Psoas muscle (tissue), 8 donors: ENCODE data around the gene TKTL1. TPM values are rescaled to one million over a fixed set of nuclear protein-coding genes. Genes with fewer than 3 reads are reported as not detected.

Experiments
- ATAC-seq, 4 donors: fragments of 200-7000 bp; cut with Tn5 transposase; one replicate each; pipeline ENCODE4 v1.9.1; 2020; ENCODE audit warnings: moderate library complexity in 3 of 4, mild to moderate bottlenecking in 2 of 4
- DNase-seq, 2 donors: peaks; one replicate each; pipeline ENCODE4 v3.0.0-alpha.2; 2020
- H3K27ac ChIP-seq: fragments of 200-600 bp; one replicate; pipeline ENCODE4 v1.8.0; 2022
- H3K27me3 ChIP-seq, 3 donors: fragments of 200-600 bp in 1 of 3; one replicate each; pipeline versions ENCODE4 v1.6.1 to v1.8.0; 2013 to 2022; ENCODE audit warnings: low read length in 2 of 3, mild to moderate bottlenecking in 2 of 3, moderate library complexity in 1 of 3; ENCODE audit not compliant: insufficient read depth in 3 of 3
- H3K36me3 ChIP-seq, 2 donors: fragments of 200-600 bp in 1 of 2; one replicate each; pipeline versions ENCODE4 v1.6.1 to v1.8.0; 2013 to 2022; ENCODE audit warnings: low read depth in 1 of 2, mild to moderate bottlenecking in 1 of 2, moderate library complexity in 1 of 2; ENCODE audit not compliant: insufficient read depth in 1 of 2
- H3K4me1 ChIP-seq: fragments of 200-600 bp; one replicate; pipeline ENCODE4 v1.8.0; 2022
- H3K4me3 ChIP-seq: fragments of 200-600 bp; one replicate; pipeline ENCODE4 v1.8.0; 2022; ENCODE audit warnings: mild to moderate bottlenecking
- H3K9me3 ChIP-seq: fragments of 200-600 bp; one replicate; pipeline ENCODE4 v1.8.0; 2022
- CTCF ChIP-seq: fragments of 200-600 bp; IDR thresholded peaks from one replicate; pipeline ENCODE4 v1.8.0; 2022; ENCODE audit warnings: antibody characterized with exemption
- WGBS, 3 donors: extraction: QIAGEN DNeasy Blood & Tissue Kit; methylation state at CpG; one replicate each; pipeline versions ENCODE4 v1.1.6 to v1.1.7; 2013; 5-methylcytosine and 5-hydroxymethylcytosine counted together
- intact Hi-C, 2 donors: fragments of 100-400 bp; cut with DNase I; formaldehyde crosslinking; loops; one replicate each; pipeline versions ENCODE4 v1.11.0 to v1.14.2; 2022
- polyA plus RNA-seq, 3 donors: library from polyadenylated mRNA; stranded (reverse); fragments of 200-250 nt; gene quantifications; one replicate each; pipeline ENCODE4 v1.2.3, GENCODE V29; 2013
- total RNA-seq, 4 donors: library from RNA; stranded (reverse); fragmentation: NEBNext Ultra II Directional in 2 of 4; extraction: Animal tissue kit (Norgen Biotek cat#: 25700) in 2 of 4; gene quantifications; one replicate each; pipeline versions ENCODE4 v1.2.1 to v1.2.4, GENCODE V29; 2021 to 2023
- donor health status: healthy with polysubstance abuse.
- donor health status: DM: no; HTN: no; CAD: no; lungs with moderate emphysema.
- donor health status: Bipolar disorder and iron deficiency.
- donor health status: healthy.
- donor health status: DM: yes; HTN: yes; CAD: no.
- donor health status: DM: no; HTN: no; CAD: no.
- donor health status: DM: no; HTN: no; CAD: no.
- donor health status: DM: yes; HTN: yes; CAD: no.

The TKTL1 gene
- total and polyA plus RNA-seq, 7 donors: 0.19 to 0.52 (median 0.28) TPM; not detected in 1

DNA sequence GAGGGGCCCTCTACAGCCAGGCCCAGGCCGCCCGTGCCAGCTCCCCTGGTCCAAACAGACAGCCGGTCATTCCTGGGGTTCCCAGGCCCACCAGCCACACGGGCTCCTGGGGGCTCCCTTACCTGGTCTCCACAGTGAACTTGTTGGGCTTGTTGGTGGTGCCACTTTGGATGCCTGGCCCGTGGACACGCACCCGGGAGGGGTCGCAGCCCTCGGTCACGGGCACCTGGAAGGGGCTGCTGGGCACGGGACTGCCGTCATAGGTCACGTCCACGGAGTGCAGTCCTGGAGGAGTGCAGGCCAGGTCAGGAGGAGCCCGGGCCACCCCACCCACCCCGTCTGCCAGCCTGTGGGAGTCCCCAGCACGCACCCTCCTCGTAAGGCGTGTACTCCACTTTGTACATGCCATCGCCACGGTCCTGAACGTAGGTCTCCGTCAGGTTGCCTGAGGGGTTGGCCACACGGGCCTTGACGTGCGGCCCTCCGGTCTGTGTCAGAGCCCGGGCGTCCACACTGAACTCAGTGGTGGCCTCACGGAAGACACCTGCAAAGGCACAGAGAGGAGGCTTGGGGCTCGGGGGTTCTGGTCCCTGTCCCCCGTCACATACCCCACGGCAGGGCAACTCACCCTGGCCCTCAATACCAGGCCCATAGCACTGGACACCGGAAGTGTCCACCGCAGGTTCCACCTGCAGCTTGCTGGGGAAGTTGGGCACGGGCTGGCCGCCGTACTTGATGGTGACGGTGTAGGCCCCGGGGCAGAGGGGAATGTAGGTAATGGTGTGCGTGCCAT lies 64.0 kb downstream of the TKTL1 start:
- intact Hi-C loops: no loop called here
- DNase-seq (no peak), ATAC-seq (no peak)
- 89 to 93% (median 91%) methylated on average over 35 to 41 of the region's 41 CpGs for WGBS, 3 donors
- Histone ChIP-seq H3K4me1 (no peaks in the 10 kb centered on the region), H3K9me3 (no peaks in the 10 kb centered on the region), H3K4me3 (no peak overlapping the region), H3K27ac (no peak overlapping the region), H3K36me3 (peaks cover 0 to 57% of the 10 kb centered on the region in 2 donors), H3K27me3 (no peaks in the 10 kb centered on the region)
- TF ChIP-seq CTCF: no peak

DNA sequence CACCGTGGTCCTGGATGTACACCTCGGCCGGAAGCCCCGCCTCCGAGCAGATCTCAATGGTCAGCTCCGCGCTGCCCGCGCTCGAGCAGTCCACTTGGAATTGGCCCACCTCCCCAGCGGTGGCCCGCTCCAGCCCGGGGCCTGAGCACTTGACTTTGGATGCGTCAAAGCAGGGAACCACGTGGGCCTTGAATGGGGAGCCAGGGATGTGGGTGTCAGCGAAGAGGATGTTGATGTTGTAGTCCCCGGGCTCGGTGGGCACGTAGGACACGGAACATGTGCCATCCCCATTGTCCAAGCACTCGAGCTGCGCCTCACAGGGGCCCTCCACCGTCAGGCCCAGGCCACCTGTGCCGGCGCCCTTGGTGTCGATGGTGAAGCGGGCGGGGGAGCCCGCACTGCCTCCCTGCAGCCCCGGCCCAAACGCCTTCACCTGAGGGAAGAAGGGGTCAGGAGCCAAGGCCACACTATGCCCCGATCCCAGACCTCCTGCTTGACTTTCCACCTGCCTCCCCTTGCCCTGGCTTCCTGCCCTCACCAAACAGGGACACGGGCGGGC lies 64.6 kb downstream of the TKTL1 start:
- no peaks in the 10 kb centered on the region for H3K27me3 ChIP-seq
- no peak overlapping the region for H3K27ac ChIP-seq
- WGBS, 3 donors: 87 to 94% (median 92%) methylated on average over 21 to 34 of the region's 34 CpGs

GRCh38 chrX:154362085-154362742 lies 66.6 kb downstream of the TKTL1 start:
- intact Hi-C loops: no loop called here
- no peak for ATAC-seq

More for the DNA sequence above, 64.6 kb downstream of the TKTL1 start:
- H3K4me3 ChIP-seq: no peak overlapping the region
- DNase-seq (no peak), ATAC-seq (no peak)
- no peaks in the 10 kb centered on the region for H3K4me1 ChIP-seq
- peaks cover 0 to 59% of the 10 kb centered on the region in 2 donors for H3K36me3 ChIP-seq
- intact Hi-C loops: no loop called here
- no peaks in the 10 kb centered on the region for H3K9me3 ChIP-seq
- no peak for TF ChIP-seq CTCF

DNA sequence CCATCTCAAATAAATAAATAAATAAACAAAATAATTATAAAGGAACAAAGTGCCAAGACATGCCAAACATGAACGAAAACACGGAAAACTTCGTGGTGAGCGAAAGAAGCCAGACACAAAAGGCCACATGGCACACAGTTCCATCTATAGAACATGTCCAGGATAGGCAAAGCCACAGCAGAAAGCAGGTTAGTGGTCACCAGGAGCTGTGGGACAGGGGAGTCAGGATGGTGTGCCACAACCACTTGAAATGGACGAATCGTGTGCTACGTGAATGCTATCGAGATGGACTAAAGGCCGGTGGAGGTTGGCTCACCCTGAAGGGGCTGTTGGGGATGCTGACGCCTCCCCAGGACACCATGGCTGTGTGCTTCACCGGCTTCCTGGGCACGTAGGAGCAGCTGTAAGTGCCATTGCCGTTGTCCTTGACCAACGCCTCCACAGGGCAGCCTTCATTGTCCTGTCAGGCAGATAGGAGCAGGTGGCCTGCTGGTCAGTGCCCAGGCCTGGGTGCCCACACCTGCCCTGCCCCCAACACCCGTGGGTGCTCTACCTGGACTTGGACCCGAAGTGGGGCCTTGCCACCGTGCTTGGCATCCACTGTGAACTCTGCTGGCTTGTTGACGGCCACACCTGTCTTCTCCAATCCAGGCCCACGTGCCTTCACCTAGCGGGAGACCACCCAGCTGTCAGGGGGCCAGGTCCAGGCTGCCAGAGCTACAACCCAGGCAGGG lies 68.3 kb downstream of the TKTL1 start:
- peaks cover 3% of the 10 kb centered on the region for H3K4me1 ChIP-seq
- no peak for ATAC-seq
- H3K36me3 ChIP-seq: peaks cover 0 to 43% of the 10 kb centered on the region in 2 donors
- WGBS, 3 donors: 78 to 83% (median 81%) methylated on average over 17 to 20 of the region's 20 CpGs
- H3K9me3 ChIP-seq: no peaks in the 10 kb centered on the region
- intact Hi-C loops: no loop called here
- H3K4me3 ChIP-seq: no peak overlapping the region
- H3K27me3 ChIP-seq: no peaks in the 10 kb centered on the region
- TF ChIP-seq CTCF: no peak
- DNase-seq: no peak
- no peak overlapping the region for H3K27ac ChIP-seq

More at GRCh38 chrX:154362085-154362742, 66.6 kb downstream of the TKTL1 start:
- no peak for TF ChIP-seq CTCF
- 87 to 92% (median 90%) methylated on average over 20 to 30 of the region's 30 CpGs for WGBS, 3 donors
- H3K27ac ChIP-seq: no peak overlapping the region
- peaks cover 0 to 56% of the 10 kb centered on the region in 2 donors for H3K36me3 ChIP-seq
- H3K9me3 ChIP-seq: no peaks in the 10 kb centered on the region
- peaks cover 3% of the 10 kb centered on the region for H3K4me1 ChIP-seq
- H3K27me3 ChIP-seq: no peaks in the 10 kb centered on the region
- DNase-seq: no peak
- no peak overlapping the region for H3K4me3 ChIP-seq
